ENCODE results near the gene COPG2. TPM values are rescaled to one million over a fixed set of nuclear protein-coding genes. Genes with fewer than 3 reads are reported as not detected.
A peak's percentile ranks its signal among the peaks of the same experiment; 100 is the strongest.

Gene COPG2
- total and polyA plus RNA-seq, 2 donors (not counting 1 experiment from before 2014, with no cell fraction given) = 47.8 to 52.4 TPM

DNA sequence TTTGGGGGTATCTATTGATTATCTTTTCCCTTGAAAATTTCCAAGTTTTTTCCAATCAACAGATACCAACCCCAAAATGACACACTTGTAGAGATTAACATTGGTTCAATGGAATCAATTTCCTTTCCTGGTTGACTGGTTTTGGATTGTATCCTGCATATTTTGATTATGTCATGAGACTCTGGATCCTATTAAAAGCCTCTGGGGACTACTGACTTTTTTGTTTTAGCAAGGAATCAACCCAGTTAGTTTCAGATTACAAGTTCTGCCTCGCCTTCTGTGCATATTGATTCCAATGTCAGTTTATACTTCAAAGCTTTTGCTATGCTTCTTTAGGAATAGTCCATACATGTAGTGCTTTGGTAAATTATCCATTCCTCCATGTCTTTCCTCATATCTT, 29.2 kb downstream of the COPG2 start:
- H3K36me3 ChIP-seq (ENCODE audit: control insufficient read depth, insufficient read depth, low read length) = no peaks in the 10 kb centered on the region
- no peak overlapping the region for H2AFZ ChIP-seq (ENCODE audit: low read length)
- H3K27ac ChIP-seq (ENCODE audit: insufficient read depth, low read length) = no peak overlapping the region
- H3K9ac ChIP-seq (ENCODE audit: insufficient read depth, low read length) = no peak overlapping the region
- no peaks in the 10 kb centered on the region for H3K9me3 ChIP-seq (ENCODE audit: control insufficient read depth, insufficient read depth, low read depth, low read length)
- no peak for TF ChIP-seq EZH2 (IDR thresholded peaks at IDR 0.05; ENCODE audit: low read length, missing control alignments)
- TF ChIP-seq, protein P1, sequence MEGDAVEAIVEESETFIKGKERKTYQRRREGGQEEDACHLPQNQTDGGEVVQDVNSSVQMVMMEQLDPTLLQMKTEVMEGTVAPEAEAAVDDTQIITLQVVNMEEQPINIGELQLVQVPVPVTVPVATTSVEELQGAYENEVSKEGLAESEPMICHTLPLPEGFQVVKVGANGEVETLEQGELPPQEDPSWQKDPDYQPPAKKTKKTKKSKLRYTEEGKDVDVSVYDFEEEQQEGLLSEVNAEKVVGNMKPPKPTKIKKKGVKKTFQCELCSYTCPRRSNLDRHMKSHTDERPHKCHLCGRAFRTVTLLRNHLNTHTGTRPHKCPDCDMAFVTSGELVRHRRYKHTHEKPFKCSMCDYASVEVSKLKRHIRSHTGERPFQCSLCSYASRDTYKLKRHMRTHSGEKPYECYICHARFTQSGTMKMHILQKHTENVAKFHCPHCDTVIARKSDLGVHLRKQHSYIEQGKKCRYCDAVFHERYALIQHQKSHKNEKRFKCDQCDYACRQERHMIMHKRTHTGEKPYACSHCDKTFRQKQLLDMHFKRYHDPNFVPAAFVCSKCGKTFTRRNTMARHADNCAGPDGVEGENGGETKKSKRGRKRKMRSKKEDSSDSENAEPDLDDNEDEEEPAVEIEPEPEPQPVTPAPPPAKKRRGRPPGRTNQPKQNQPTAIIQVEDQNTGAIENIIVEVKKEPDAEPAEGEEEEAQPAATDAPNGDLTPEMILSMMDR (conservative IDR thresholded peaks at IDR 0.05 in 1 of 2, IDR thresholded peaks at IDR 0.05 in 1 of 2; ENCODE audit: low read depth in 1 of 2, low read length in 2 of 2) = no peak
- H3K4me3 ChIP-seq (replicated peaks in 1 of 4; ENCODE audit: control extremely low read depth in 1 of 4, insufficient read depth in 1 of 4, low read depth in 3 of 4, low read length in 4 of 4) = no peak overlapping the region
- no peak for DNase-seq (ENCODE audit: low read depth in 2 of 2)
- H4K20me1 ChIP-seq (ENCODE audit: control insufficient read depth, extremely low read depth, insufficient read depth, low read length) = no peaks in the 10 kb centered on the region
- H3K4me1 ChIP-seq (ENCODE audit: control insufficient read depth, extremely low read depth, insufficient read depth, low read length) = no peaks in the 10 kb centered on the region
- H3K27me3 ChIP-seq (ENCODE audit: control insufficient read depth, insufficient read depth, low read length) = no peaks in the 10 kb centered on the region
- H3K79me2 ChIP-seq (ENCODE audit: control insufficient read depth, insufficient read depth, low read length) = no peaks in the 10 kb centered on the region
- H3K4me2 ChIP-seq (ENCODE audit: extremely low read depth, insufficient read depth, low read length) = no peak overlapping the region

DNA sequence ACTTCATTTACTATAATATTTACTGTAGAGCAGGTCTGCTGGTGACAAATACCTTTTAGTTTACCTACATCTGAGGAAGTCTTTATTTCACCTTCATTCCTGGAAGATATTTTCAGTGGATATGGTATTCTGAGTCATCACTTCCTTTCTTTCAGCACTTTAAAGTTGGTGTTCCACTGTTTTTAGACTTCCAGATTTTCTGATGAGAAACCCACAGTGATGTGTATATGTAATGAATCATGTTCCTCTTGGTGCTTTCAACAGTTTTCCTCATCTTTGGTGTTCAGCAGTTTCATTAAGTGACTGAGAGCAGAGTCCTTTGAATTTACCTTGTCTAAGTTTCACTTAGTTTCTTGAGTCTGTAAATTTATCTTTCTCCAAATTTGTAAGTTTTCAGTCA, 36.4 kb downstream of the COPG2 start:
- H3K27ac ChIP-seq (ENCODE audit: insufficient read depth, low read length) = no peak overlapping the region
- DNase-seq (ENCODE audit: low read depth in 2 of 2) = peak; percentile 26 to 71
- no peaks in the 10 kb centered on the region for H3K9me3 ChIP-seq (ENCODE audit: control insufficient read depth, insufficient read depth, low read depth, low read length)
- no peak overlapping the region for H3K4me3 ChIP-seq (replicated peaks in 1 of 4; ENCODE audit: control extremely low read depth in 1 of 4, insufficient read depth in 1 of 4, low read depth in 3 of 4, low read length in 4 of 4)
- H4K20me1 ChIP-seq (ENCODE audit: control insufficient read depth, extremely low read depth, insufficient read depth, low read length) = no peaks in the 10 kb centered on the region
- TF ChIP-seq EZH2 (IDR thresholded peaks at IDR 0.05; ENCODE audit: low read length, missing control alignments) = no peak
- TF ChIP-seq, protein P1 (conservative IDR thresholded peaks at IDR 0.05 in 1 of 2, IDR thresholded peaks at IDR 0.05 in 1 of 2; ENCODE audit: low read depth in 1 of 2, low read length in 2 of 2) = no peak
- no peak overlapping the region for H3K4me2 ChIP-seq (ENCODE audit: extremely low read depth, insufficient read depth, low read length)
- H3K36me3 ChIP-seq (ENCODE audit: control insufficient read depth, insufficient read depth, low read length) = no peaks in the 10 kb centered on the region
- H2AFZ ChIP-seq (ENCODE audit: low read length) = no peak overlapping the region
- no peaks in the 10 kb centered on the region for H3K79me2 ChIP-seq (ENCODE audit: control insufficient read depth, insufficient read depth, low read length)
- no peaks in the 10 kb centered on the region for H3K4me1 ChIP-seq (ENCODE audit: control insufficient read depth, extremely low read depth, insufficient read depth, low read length)
- no peak overlapping the region for H3K9ac ChIP-seq (ENCODE audit: insufficient read depth, low read length)
- H3K27me3 ChIP-seq (ENCODE audit: control insufficient read depth, insufficient read depth, low read length) = no peaks in the 10 kb centered on the region

DNA sequence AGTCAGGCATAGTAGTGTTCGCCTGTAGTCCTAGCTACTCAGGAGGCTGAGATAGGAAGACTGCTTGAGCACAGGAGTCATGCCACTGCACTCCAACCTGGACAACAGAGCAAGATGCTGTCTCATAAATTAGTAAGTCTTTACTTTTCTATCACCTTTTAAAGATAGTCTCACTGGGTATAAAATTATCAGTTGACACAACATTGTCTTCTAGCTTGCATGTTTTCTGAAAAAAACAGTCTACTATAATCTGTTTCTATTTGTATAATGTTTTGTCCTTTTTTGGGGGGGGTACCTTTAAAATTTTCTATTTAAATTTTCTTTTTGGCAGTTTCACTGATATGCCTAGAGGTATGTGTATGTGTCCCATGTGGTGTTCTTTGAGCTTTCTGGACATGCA, 39.6 kb downstream of the COPG2 start:
- no peak overlapping the region for H3K4me3 ChIP-seq (replicated peaks in 1 of 4; ENCODE audit: control extremely low read depth in 1 of 4, insufficient read depth in 1 of 4, low read depth in 3 of 4, low read length in 4 of 4)
- H3K36me3 ChIP-seq (ENCODE audit: control insufficient read depth, insufficient read depth, low read length) = no peaks in the 10 kb centered on the region
- H3K4me1 ChIP-seq (ENCODE audit: control insufficient read depth, extremely low read depth, insufficient read depth, low read length) = no peaks in the 10 kb centered on the region
- no peaks in the 10 kb centered on the region for H3K79me2 ChIP-seq (ENCODE audit: control insufficient read depth, insufficient read depth, low read length)
- H3K27ac ChIP-seq (ENCODE audit: insufficient read depth, low read length) = no peak overlapping the region
- DNase-seq (ENCODE audit: low read depth in 2 of 2) = no peak
- H2AFZ ChIP-seq (ENCODE audit: low read length) = no peak overlapping the region
- no peaks in the 10 kb centered on the region for H3K27me3 ChIP-seq (ENCODE audit: control insufficient read depth, insufficient read depth, low read length)
- H3K9me3 ChIP-seq (ENCODE audit: control insufficient read depth, insufficient read depth, low read depth, low read length) = no peaks in the 10 kb centered on the region
- no peaks in the 10 kb centered on the region for H4K20me1 ChIP-seq (ENCODE audit: control insufficient read depth, extremely low read depth, insufficient read depth, low read length)
- TF ChIP-seq EZH2 (IDR thresholded peaks at IDR 0.05; ENCODE audit: low read length, missing control alignments) = no peak
- TF ChIP-seq, protein P1 (conservative IDR thresholded peaks at IDR 0.05 in 1 of 2, IDR thresholded peaks at IDR 0.05 in 1 of 2; ENCODE audit: low read depth in 1 of 2, low read length in 2 of 2) = no peak
- H3K9ac ChIP-seq (ENCODE audit: insufficient read depth, low read length) = no peak overlapping the region
- H3K4me2 ChIP-seq (ENCODE audit: extremely low read depth, insufficient read depth, low read length) = no peak overlapping the region

Data from fibroblast of lung (primary cell).